Suprapubic skin (tissue), 4 donors: Measurements from ENCODE around the gene NOL7. TPM values are rescaled to one million over a fixed set of nuclear protein-coding genes. Genes with fewer than 3 reads are reported as not detected.

Experiments
- DNase-seq, 2 donors: peaks; one replicate each; pipeline ENCODE4 v3.0.0-alpha.2; 2019; ENCODE audit warnings: low spot score in 2 of 2
- H3K27ac ChIP-seq: fragments of 200-600 bp; sonication (generic); one replicate; pipeline ENCODE4 v1.5.1; 2019
- H3K27me3 ChIP-seq: fragments of 200-600 bp; sonication (generic); one replicate; pipeline ENCODE4 v1.5.1; 2019
- H3K36me3 ChIP-seq: fragments of 200-600 bp; sonication (generic); one replicate; pipeline ENCODE4 v1.5.1; 2019
- H3K4me1 ChIP-seq: fragments of 200-600 bp; sonication (generic); one replicate; pipeline ENCODE4 v1.5.1; 2019
- H3K4me3 ChIP-seq: fragments of 200-600 bp; sonication (generic); one replicate; pipeline ENCODE4 v1.5.1; 2019; ENCODE audit warnings: mild to moderate bottlenecking
- H3K9me3 ChIP-seq: fragments of 200-600 bp; sonication (generic); one replicate; pipeline ENCODE4 v1.5.1; 2019
- EP300 ChIP-seq: sonication (generic); formaldehyde crosslinking; IDR thresholded peaks from one replicate; pipeline ENCODE4 v1.6.1; 2017; ENCODE audit warnings: antibody characterized with exemption
- POLR2A ChIP-seq, 2 donors: fragments of 450-650 bp; IDR thresholded peaks; one replicate each; pipeline ENCODE4 v1.6.1; 2017; ENCODE audit warnings: antibody characterized with exemption in 2 of 2, mild to moderate bottlenecking in 2 of 2, moderate library complexity in 2 of 2
- POLR2AphosphoS5 ChIP-seq, 3 donors: sonication (generic); formaldehyde crosslinking; IDR thresholded peaks; one replicate each; pipeline ENCODE4 v1.6.1; 2017; ENCODE audit warnings: antibody characterized with exemption in 3 of 3
- WGBS: methylation state at CpG from one replicate; pipeline ENCODE4 v1.1.5; 2018; 5-methylcytosine and 5-hydroxymethylcytosine counted together
- total RNA-seq, 4 donors: library from RNA; depleted of rRNA; stranded (reverse); fragments of >200 nt; gene quantifications; one replicate each; pipeline ENCODE4 v1.1.0, GENCODE V29; 2016
- TF ChIP-seq, protein P1 (sequence below), 2 donors: fragments of 200-600 bp in 1 of 2; fragments of 450-650 bp in 1 of 2; sonication (generic) in 1 of 2; IDR thresholded peaks; one replicate each; pipeline ENCODE4 v1.5.1; 2016 to 2019; ENCODE audit warnings: antibody characterized with exemption in 2 of 2, mild to moderate bottlenecking in 1 of 2, moderate library complexity in 1 of 2

NOL7 gene
- total RNA-seq, 4 donors from 2014 or later, result 38.6 to 48.0 (median 42.0) TPM

DNA sequence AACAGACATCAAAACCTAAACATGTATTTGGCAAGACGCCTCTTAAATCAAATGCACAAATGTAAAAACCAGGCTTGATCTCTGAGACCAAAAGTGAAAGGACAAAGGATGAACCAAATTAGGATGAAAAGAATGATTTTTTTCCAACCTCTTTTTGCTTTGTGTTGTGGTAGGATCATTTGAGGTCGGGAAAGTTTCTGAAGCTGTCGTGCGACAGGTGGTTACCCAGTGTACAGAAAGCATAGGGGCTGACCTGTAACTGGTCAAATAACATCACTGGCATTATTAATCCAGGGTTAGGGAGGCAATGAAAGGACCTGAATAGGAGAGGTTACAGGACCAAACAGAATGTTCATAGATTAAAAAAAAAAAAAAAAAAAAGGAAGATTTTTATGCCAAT is 18.1 kb upstream of the NOL7 start:
- H3K27ac ChIP-seq, result no peak overlapping the region
- TF ChIP-seq POLR2A (IDR thresholded peaks at IDR 0.05) (no peak), POLR2AphosphoS5 (IDR thresholded peaks at IDR 0.05) (no peak), EP300 (no peak)
- TF ChIP-seq, protein P1, sequence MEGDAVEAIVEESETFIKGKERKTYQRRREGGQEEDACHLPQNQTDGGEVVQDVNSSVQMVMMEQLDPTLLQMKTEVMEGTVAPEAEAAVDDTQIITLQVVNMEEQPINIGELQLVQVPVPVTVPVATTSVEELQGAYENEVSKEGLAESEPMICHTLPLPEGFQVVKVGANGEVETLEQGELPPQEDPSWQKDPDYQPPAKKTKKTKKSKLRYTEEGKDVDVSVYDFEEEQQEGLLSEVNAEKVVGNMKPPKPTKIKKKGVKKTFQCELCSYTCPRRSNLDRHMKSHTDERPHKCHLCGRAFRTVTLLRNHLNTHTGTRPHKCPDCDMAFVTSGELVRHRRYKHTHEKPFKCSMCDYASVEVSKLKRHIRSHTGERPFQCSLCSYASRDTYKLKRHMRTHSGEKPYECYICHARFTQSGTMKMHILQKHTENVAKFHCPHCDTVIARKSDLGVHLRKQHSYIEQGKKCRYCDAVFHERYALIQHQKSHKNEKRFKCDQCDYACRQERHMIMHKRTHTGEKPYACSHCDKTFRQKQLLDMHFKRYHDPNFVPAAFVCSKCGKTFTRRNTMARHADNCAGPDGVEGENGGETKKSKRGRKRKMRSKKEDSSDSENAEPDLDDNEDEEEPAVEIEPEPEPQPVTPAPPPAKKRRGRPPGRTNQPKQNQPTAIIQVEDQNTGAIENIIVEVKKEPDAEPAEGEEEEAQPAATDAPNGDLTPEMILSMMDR (IDR thresholded peaks at IDR 0.05), result no peak
- no peaks in the 10 kb centered on the region for H3K4me1 ChIP-seq
- peaks cover 66% of the 10 kb centered on the region for H3K36me3 ChIP-seq
- no peak overlapping the region for H3K4me3 ChIP-seq
- 93% methylated on average over 4 of the region's 4 CpGs for WGBS
- no peaks in the 10 kb centered on the region for H3K27me3 ChIP-seq
- no peak for DNase-seq
- no peaks in the 10 kb centered on the region for H3K9me3 ChIP-seq

DNA sequence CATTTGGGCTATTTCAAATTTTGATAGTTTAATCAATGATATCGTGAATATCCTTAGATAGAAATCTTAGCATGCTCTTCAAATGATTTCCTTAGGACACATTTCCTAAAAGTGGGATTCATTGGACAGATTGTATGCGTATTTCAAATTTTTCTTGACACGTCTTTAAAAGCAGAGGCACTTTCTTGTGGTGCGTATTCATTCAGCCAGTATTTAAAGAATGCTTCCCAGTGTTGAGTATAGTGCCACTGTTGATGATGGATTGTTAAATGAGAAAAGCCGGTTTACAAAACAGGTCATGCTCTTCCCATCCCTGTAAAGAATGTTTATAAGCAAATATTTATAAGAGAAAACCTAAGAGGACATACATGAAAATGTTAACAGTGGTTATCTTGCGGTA is 15.1 kb upstream of the NOL7 start:
- Histone ChIP-seq H3K27ac (no peak overlapping the region), H3K36me3 (peaks cover 64% of the 10 kb centered on the region), H3K9me3 (no peaks in the 10 kb centered on the region), H3K27me3 (no peaks in the 10 kb centered on the region), H3K4me3 (no peak overlapping the region), H3K4me1 (no peaks in the 10 kb centered on the region)
- DNase-seq, result no peak
- WGBS, result 96% methylated on average over 6 of the region's 6 CpGs
- TF ChIP-seq, protein P1 (IDR thresholded peaks at IDR 0.05), result no peak
- TF ChIP-seq POLR2A (IDR thresholded peaks at IDR 0.05) (no peak), EP300 (no peak), POLR2AphosphoS5 (IDR thresholded peaks at IDR 0.05) (no peak)

DNA sequence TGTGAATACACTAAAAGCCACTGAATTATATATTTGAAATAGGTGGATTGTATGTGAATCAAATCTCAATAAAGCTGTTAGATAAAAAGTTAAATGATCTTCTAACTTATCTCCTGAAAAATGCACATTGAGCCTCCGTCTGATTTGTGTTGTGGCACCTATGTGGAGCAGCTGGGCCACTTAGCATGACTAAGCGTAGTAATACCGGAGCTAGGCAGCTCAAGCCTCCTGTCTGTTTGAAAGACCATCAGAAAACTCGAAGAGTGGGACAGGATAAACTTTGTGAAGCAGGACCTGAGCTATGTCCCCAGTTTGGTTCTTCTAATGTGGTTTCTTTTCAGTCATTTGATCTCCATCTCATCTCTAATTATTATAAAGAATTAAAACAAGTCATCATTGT is 11.0 kb upstream of the NOL7 start:
- Histone ChIP-seq H3K4me3 (no peak overlapping the region), H3K36me3 (peaks cover 43% of the 10 kb centered on the region), H3K9me3 (no peaks in the 10 kb centered on the region), H3K4me1 (no peaks in the 10 kb centered on the region), H3K27me3 (no peaks in the 10 kb centered on the region), H3K27ac (no peak overlapping the region)
- 89% methylated on average over 4 of the region's 4 CpGs for WGBS
- no peak for DNase-seq
- TF ChIP-seq, protein P1 (IDR thresholded peaks at IDR 0.05), result no peak
- no peak for TF ChIP-seq EP300
- TF ChIP-seq POLR2AphosphoS5 (IDR thresholded peaks at IDR 0.05), result no peak
- no peak for TF ChIP-seq POLR2A (IDR thresholded peaks at IDR 0.05)

GRCh38 chr6:13604546-13605416 is 10.4 kb upstream of the NOL7 start:
- no peaks in the 10 kb centered on the region for H3K27me3 ChIP-seq
- no peaks in the 10 kb centered on the region for H3K9me3 ChIP-seq
- H3K4me3 ChIP-seq, result no peak overlapping the region
- TF ChIP-seq POLR2A (IDR thresholded peaks at IDR 0.05) (no peak), POLR2AphosphoS5 (IDR thresholded peaks at IDR 0.05) (no peak), EP300 (no peak)
- TF ChIP-seq, protein P1 (IDR thresholded peaks at IDR 0.05), result no peak
- DNase-seq, result no peak
- no peak overlapping the region for H3K27ac ChIP-seq
- peaks cover 42% of the 10 kb centered on the region for H3K36me3 ChIP-seq
- 88% methylated on average over 2 of the region's 2 CpGs for WGBS
- no peaks in the 10 kb centered on the region for H3K4me1 ChIP-seq

- DNase-seq, result no peak
- Histone ChIP-seq H3K27me3 (no peaks in the 10 kb centered on the region), H3K4me1 (no peaks in the 10 kb centered on the region), H3K9me3 (no peaks in the 10 kb centered on the region), H3K27ac (no peak overlapping the region), H3K4me3 (no peak overlapping the region), H3K36me3 (peaks cover 44% of the 10 kb centered on the region)
- TF ChIP-seq, protein P1 (IDR thresholded peaks at IDR 0.05), result no peak
- TF ChIP-seq POLR2AphosphoS5 (IDR thresholded peaks at IDR 0.05) (no peak), POLR2A (IDR thresholded peaks at IDR 0.05) (no peak)
- 93% methylated on average over 4 of the region's 4 CpGs for WGBS
Observed at GRCh38 chr6:13605634-13606033, 9.5 kb upstream of the NOL7 start.
